Subcutaneous adipose tissue (tissue), 4 donors: ENCODE data around the gene GOLGA6L2. TPM values are rescaled to one million over a fixed set of nuclear protein-coding genes. Genes with fewer than 3 reads are reported as not detected.

Source experiments
- total RNA-seq, 4 donors: library from RNA; depleted of rRNA; stranded (reverse); fragments of >200 nt; gene quantifications; one replicate each; pipeline ENCODE4 v1.1.0, GENCODE V29; 2016
- TF ChIP-seq, protein P1 (sequence below): fragments of 450-650 bp; IDR thresholded peaks from one replicate; pipeline ENCODE4 v1.5.1; 2016; ENCODE audit warnings: low read depth, mild to moderate bottlenecking, control low read depth, antibody characterized with exemption, moderate library complexity

The GOLGA6L2 gene, protein sequence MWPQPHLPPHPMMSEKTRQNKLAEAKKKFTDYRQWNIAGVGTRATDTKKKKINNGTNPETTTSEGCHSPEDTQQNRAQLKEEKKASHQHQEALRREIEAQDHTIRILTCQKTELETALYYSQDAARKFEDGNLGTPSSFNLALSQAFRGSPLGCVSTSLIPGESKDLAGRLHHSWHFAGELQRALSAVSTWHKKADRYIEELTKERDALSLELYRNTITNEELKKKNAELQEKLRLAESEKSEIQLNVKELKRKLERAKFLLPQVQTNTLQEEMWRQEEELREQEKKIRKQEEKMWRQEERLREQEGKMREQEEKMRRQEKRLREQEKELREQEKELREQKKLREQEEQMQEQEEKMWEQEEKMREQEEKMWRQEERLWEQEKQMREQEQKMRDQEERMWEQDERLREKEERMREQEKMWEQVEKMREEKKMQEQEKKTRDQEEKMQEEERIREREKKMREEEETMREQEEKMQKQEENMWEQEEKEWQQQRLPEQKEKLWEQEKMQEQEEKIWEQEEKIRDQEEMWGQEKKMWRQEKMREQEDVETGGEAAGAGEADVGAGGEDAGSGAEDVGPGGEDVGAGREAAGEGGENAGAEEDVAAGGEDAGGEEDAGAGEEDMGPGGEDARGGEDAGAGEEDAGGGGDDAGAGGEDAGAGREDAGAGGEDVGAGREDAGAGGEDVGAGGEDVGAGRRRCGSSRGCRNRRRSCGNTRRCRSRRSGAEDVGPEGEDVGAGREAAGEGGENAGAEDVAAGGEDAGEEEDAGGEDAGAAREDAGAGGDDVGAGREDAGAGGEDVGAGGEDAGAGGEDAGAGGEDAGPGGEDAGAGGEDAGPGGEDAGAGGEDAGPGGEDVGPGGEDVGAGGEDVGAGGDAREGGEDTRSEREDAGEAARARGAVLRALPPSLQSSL
- total RNA-seq: not detected

DNA sequence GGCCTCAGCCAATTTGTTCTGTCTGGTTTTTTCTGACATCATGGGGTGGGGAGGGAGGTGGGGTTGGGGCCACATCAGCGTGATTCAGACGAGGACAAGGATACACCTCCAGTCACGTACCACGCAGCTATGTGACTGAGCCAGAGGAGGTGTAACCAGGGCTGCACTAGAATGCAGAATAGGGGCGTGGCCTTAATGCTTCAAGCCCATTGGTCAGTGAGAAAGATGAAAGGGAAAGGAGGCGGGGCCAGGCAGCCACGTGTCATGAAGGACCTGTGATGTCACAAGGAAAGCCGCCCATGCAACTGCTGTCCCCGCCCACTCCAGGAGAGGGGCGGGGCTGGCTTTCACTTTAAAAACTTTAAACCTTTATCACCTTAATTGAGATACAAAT lies at the start of gene GOLGA6L2:
GOLGA6L2 (minus strand) TSS at position 137 of the 394 bp plus-strand sequence; CDS start at position 75, 62 bp downstream.
- TF ChIP-seq, protein P1, sequence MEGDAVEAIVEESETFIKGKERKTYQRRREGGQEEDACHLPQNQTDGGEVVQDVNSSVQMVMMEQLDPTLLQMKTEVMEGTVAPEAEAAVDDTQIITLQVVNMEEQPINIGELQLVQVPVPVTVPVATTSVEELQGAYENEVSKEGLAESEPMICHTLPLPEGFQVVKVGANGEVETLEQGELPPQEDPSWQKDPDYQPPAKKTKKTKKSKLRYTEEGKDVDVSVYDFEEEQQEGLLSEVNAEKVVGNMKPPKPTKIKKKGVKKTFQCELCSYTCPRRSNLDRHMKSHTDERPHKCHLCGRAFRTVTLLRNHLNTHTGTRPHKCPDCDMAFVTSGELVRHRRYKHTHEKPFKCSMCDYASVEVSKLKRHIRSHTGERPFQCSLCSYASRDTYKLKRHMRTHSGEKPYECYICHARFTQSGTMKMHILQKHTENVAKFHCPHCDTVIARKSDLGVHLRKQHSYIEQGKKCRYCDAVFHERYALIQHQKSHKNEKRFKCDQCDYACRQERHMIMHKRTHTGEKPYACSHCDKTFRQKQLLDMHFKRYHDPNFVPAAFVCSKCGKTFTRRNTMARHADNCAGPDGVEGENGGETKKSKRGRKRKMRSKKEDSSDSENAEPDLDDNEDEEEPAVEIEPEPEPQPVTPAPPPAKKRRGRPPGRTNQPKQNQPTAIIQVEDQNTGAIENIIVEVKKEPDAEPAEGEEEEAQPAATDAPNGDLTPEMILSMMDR: no peak

DNA sequence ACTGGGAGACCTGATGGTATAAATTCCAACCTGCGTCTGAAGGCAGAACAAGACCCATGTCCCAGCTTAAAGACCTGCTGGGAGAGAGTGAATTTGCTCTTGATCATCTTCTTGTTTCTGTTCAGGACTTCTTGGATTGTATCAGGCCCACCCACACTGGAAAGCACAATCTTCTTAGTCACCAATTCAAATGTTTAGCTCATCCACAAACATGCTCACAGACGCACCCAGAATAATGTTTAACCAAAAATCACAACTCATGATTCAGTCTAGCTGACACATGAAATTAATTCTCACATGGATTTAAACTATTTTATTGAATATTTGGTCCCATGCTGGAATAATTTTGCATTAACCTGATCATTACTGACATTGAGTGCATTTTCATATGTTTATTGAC lies 37.8 kb upstream of the GOLGA6L2 start:
- TF ChIP-seq, protein P1: no peak

DNA sequence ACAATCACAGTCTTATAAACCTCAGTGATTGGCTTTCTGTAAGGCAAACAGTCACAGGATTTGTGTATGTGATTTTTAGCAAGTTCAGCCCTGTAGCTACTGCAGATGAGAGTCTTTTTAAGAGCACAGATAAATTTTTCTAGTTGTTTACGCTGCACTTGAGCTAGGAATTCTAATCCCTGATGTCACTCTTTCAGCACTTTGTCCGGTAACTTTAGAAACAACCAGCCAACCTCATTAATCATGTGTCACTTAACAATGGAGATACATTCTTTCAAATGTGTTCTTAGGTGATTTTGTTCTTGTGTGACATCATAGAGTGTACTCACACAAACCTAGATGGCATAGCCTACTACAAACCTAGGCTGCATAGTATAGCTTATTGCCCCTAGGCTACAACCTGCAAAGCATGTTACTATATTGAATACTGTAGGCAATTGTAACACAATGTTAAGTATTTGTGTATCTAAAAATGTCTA lies 36.8 kb upstream of the GOLGA6L2 start:
- TF ChIP-seq, protein P1: no peak

DNA sequence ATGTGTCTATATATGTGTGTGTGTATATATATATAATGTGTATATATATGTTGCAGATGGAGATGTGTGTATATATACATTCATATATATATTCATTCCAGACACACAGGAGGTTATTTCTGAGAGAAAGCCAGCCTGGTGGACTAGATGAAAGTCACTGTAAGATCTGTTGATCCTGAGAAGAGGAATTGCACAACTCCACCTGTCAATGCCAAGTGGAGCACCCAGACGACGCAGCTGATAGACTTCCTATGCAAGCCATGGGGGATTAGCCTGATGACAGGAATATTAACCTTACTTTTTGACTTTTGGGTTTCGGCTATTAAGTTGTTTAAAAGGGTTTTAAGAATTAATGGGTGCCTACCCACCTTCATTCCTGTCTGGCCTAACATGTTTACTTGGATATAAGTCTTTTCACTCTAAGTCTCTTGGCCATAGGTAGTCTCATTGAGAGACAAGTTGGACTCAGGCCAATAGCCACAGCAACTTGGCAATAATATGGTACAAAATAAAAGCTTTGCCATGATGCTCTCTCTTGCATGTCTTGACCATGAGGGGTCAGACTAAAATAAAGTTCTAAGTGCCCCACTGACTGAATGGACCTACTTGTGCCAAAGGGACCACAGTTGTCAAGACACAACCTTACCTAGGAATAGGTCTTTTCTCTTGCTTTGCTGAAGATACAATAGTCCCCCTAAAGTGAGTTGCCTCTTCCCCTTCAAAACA lies 35.9 kb upstream of the GOLGA6L2 start:
- TF ChIP-seq, protein P1: no peak

DNA sequence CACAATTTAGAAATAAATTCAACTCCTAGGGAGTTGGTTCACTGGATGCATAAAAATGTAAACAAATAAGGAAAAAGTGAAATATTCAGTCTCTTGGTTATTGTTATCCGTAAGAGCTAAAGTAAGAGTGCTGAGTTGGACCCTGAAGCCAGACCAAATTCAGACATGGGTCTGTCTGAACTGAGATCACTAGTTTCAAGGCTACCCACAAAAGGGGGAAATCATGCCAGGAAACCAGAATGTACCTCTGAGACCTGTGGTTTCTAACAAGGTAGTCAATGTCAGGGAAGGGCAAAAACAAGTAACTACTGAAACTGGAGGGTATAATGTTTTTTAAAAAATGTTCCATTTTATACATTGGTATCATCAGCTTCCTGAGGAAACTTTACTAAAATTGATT lies 35.2 kb upstream of the GOLGA6L2 start:
- TF ChIP-seq, protein P1: no peak

DNA sequence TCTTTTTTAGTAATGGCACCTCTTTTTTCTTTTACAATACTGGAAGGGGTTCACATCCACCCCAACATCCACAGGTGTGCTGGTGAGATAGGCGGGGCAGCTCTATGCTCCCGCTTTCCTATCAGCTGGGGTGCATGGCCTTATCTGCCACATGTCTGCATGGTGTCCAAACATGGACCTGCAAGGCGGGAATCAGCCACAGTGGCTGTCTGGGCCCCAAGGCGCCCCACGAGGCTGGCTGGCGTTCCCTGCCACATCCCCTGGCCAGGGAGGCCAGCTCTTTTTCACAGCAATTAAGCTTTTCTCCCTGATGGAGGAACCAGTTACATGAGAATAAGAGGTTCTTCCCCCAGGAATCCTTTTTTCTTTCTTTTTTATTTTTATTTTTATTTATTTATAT lies 30.9 kb upstream of the GOLGA6L2 start:
- TF ChIP-seq, protein P1: no peak
